ENCODE results near the gene COBL. TPM values are rescaled to one million over a fixed set of nuclear protein-coding genes. Genes with fewer than 3 reads are reported as not detected.

Gene COBL
- total RNA-seq, 1 experiment from 2014 or later, result 52.3 TPM

GRCh38 chr7:51020944-51021343 lies 295.7 kb downstream of the COBL start:
- no CpG with 5 or more reads among the region's 3 CpGs for WGBS (ENCODE audit: extremely low coverage, insufficient read length, low lambda C conversion rate)
- H3K56ac ChIP-seq (ENCODE audit: insufficient read length, low read depth, low read length), result no peak overlapping the region
- H3K9ac ChIP-seq (ENCODE audit: extremely low read depth, insufficient read length, low read length), result no peak overlapping the region
- H3K9me3 ChIP-seq (ENCODE audit: control insufficient read depth, low read depth, low read length), result no peaks in the 10 kb centered on the region
- H2AK5ac ChIP-seq (ENCODE audit: insufficient read length, low read length), result no peak overlapping the region
- H3K4me2 ChIP-seq (ENCODE audit: insufficient read depth, insufficient read length, low read length), result no peak overlapping the region
- H3K4ac ChIP-seq (ENCODE audit: low read depth, low read length), result no peak overlapping the region
- no peak overlapping the region for H3K27ac ChIP-seq (ENCODE audit: insufficient read length, low read depth, low read length)
- no peak overlapping the region for H2BK5ac ChIP-seq (ENCODE audit: insufficient read length, low read length)
- H3K23ac ChIP-seq (ENCODE audit: insufficient read length, low read depth, low read length), result no peak overlapping the region
- no peak overlapping the region for H2BK15ac ChIP-seq (ENCODE audit: low read depth, low read length)
- H2BK120ac ChIP-seq (ENCODE audit: low read depth, low read length, poor library complexity, severe bottlenecking), result no peak overlapping the region
- H3K79me2 ChIP-seq (ENCODE audit: insufficient read depth, low read length), result no peaks in the 10 kb centered on the region
- no peaks in the 10 kb centered on the region for H3K79me1 ChIP-seq (ENCODE audit: insufficient read depth, low read depth, low read length, poor library complexity, severe bottlenecking)
- no peak overlapping the region for H4K5ac ChIP-seq (ENCODE audit: insufficient read length, low read depth, low read length)
- no peak overlapping the region for H3T11ph ChIP-seq (ENCODE audit: low read length)
- no peak overlapping the region for H2AFZ ChIP-seq (ENCODE audit: low read length)
- H3K18ac ChIP-seq (ENCODE audit: insufficient read length, low read depth, low read length), result no peak overlapping the region
- Mint-ChIP-seq H3K27ac (peak overlapping the region in 1 of 3 experiments; percentile 85; a peak in 1 of 7 replicates), H3K36me3 (ENCODE audit: insufficient read depth in 1 of 3, low read depth in 3 of 3) (peaks cover 7 to 31% (median 27%) of the 10 kb centered on the region in 3 experiments), H3K9me3 (no peaks in the 10 kb centered on the region), H3K4me1 (peaks cover 0 to 3% of the 10 kb centered on the region in 2 experiments; a peak in 1 of 4 replicates), H3K4me3 (no peak overlapping the region), H3K27me3 (ENCODE audit: low read depth) (no peaks in the 10 kb centered on the region)
- H2BK20ac ChIP-seq (ENCODE audit: low read depth, low read length, poor library complexity, severe bottlenecking), result no peak overlapping the region
- no peaks in the 10 kb centered on the region for H4K20me1 ChIP-seq (ENCODE audit: control insufficient read depth, insufficient read depth, insufficient read length)
- no peaks in the 10 kb centered on the region for H3K27me3 ChIP-seq (ENCODE audit: insufficient read depth, low read length)
- H3K14ac ChIP-seq (ENCODE audit: insufficient read depth, low read length), result no peak overlapping the region
- H2BK12ac ChIP-seq (ENCODE audit: insufficient read length, low read depth, low read length), result no peak overlapping the region
- H4K8ac ChIP-seq (replicated peaks; ENCODE audit: insufficient read length, low read depth, low read length), result no peak overlapping the region
- no peak for DNase-seq
- H4K91ac ChIP-seq (ENCODE audit: insufficient read length, low read depth, low read length), result no peak overlapping the region
- no peaks in the 10 kb centered on the region for H3K23me2 ChIP-seq (ENCODE audit: insufficient read length, low read depth, low read length, poor library complexity, severe bottlenecking)
- no peaks in the 10 kb centered on the region; the same call in 1 of the 2 replicates for H3K4me1 ChIP-seq (ENCODE audit: insufficient read depth, low read length)
- TF ChIP-seq CTCF (conservative IDR thresholded peaks at IDR 0.05), result no peak

All from H9 (cell line).